Rectal smooth muscle tissue (tissue), 1 donor: ENCODE measurements around the gene FGF10.

Experiments
- H3K27ac ChIP-seq: one replicate; pipeline ENCODE4 v1.7.0; 2013; ENCODE audit warnings: low read depth, low read length, inconsistent platforms
- H3K27me3 ChIP-seq: one replicate; pipeline ENCODE4 v1.7.0; 2013; ENCODE audit warnings: low read length; ENCODE audit not compliant: control insufficient read depth, insufficient read depth
- H3K36me3 ChIP-seq: one replicate; pipeline ENCODE4 v1.7.0; 2013; ENCODE audit warnings: low read length; ENCODE audit not compliant: control insufficient read depth, insufficient read depth
- H3K4me1 ChIP-seq: one replicate; pipeline ENCODE4 v1.7.0; 2013; ENCODE audit warnings: low read length; ENCODE audit not compliant: control insufficient read depth, insufficient read depth
- H3K4me3 ChIP-seq: one replicate; pipeline ENCODE4 v1.7.0; 2013; ENCODE audit warnings: low read length
- H3K9ac ChIP-seq: one replicate; pipeline ENCODE4 v1.7.0; 2013; ENCODE audit warnings: low read length

The FGF10 gene

GRCh38 chr5:44336708-44337107, 52.5 kb downstream of the FGF10 start:
- no peak overlapping the region for H3K27ac ChIP-seq
- H3K4me1 ChIP-seq = no peaks in the 10 kb centered on the region
- no peaks in the 10 kb centered on the region for H3K27me3 ChIP-seq
- no peak overlapping the region for H3K9ac ChIP-seq
- no peak overlapping the region for H3K4me3 ChIP-seq
- no peaks in the 10 kb centered on the region for H3K36me3 ChIP-seq

DNA sequence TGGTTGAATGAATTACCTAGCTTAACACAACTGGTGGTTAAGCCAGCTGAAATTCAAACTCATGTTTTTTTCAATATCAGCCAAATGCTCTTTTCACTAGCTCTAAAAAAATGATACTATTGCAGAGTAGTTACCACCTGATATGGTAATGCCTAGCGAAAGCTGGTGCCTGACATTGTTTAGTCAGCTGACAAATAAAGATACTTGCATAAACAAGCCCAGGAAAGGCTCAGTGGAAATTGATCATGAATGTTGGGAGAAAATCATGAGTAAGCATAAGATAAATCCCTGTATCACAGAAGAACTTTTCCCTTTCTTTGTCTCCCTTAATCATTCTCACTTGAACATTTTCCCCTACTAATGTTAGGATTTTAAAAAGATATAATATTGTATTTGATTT, 54.6 kb downstream of the FGF10 start:
- no peak overlapping the region for H3K9ac ChIP-seq
- no peak overlapping the region for H3K27ac ChIP-seq
- no peak overlapping the region for H3K4me3 ChIP-seq
- H3K27me3 ChIP-seq = no peaks in the 10 kb centered on the region
- no peaks in the 10 kb centered on the region for H3K4me1 ChIP-seq
- H3K36me3 ChIP-seq = no peaks in the 10 kb centered on the region

DNA sequence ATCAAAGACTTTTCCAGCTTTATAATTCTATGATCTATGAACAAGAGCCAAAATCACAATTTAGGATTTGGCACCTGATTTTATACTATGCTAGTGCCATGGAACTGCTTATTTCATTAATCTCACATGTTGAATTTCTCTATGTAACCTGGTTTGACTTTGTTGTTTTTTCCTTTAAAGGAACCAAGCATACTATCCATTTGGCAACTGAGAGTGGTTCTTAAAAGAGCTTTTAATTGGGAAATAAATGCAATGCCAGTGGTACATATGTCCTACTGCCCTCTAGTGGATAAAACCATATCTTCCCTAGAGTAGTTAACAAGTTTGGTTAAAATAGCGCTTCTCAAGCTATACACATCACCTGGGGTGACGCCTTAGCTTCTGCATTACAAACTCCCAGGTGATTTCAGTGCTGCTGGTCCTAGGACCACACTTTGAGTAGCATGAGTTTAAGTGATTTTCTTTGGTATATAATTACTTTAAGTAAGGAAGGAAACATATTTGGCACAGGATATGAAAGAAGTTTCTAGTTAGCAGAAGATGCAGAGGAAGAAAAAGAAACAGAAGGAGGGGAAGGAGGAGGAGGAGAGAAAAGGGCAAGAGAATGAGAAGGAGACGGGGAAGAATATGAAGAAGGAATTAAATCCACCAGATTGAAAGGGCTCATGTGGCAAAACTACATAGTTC, 56.8 kb downstream of the FGF10 start:
- no peaks in the 10 kb centered on the region for H3K27me3 ChIP-seq
- H3K27ac ChIP-seq = no peak overlapping the region
- H3K9ac ChIP-seq = no peak overlapping the region
- H3K36me3 ChIP-seq = no peaks in the 10 kb centered on the region
- H3K4me3 ChIP-seq = no peak overlapping the region
- no peaks in the 10 kb centered on the region for H3K4me1 ChIP-seq

DNA sequence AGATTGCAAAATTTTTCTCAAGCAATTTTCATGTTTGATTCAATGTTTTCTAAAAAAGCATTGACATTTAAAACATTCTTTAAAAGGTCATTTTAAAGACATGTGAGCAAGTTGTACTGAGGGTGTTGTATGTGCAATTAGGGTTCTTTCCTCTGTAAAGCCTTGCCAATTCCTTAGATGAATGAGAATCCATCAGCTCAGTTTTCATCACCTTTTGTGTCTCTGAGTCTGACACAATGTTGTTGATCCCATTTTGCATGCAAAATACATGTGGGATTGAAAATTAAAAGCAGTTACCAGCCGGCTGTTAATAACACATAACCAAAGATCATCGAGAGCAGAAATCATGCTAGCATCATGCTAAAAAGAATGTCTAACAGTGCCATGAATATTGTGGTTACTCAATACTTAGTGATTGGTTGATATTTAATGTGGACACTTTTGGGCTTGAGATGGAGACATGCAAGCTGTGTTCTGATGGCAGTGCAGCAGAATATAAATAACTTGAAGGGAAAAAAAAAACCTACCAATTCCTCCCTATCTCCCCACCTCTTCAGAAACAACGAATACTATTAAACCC, 57.7 kb downstream of the FGF10 start:
- no peaks in the 10 kb centered on the region for H3K4me1 ChIP-seq
- no peaks in the 10 kb centered on the region for H3K36me3 ChIP-seq
- no peak overlapping the region for H3K27ac ChIP-seq
- H3K9ac ChIP-seq = no peak overlapping the region
- no peaks in the 10 kb centered on the region for H3K27me3 ChIP-seq
- H3K4me3 ChIP-seq = no peak overlapping the region

GRCh38 chr5:44329716-44330115, 59.5 kb downstream of the FGF10 start:
- Histone ChIP-seq H3K4me3 (no peak overlapping the region), H3K4me1 (no peaks in the 10 kb centered on the region), H3K36me3 (no peaks in the 10 kb centered on the region), H3K27ac (no peak overlapping the region), H3K9ac (no peak overlapping the region), H3K27me3 (no peaks in the 10 kb centered on the region)

- Histone ChIP-seq H3K36me3 (no peaks in the 10 kb centered on the region), H3K27ac (no peak overlapping the region), H3K4me1 (no peaks in the 10 kb centered on the region), H3K27me3 (no peaks in the 10 kb centered on the region), H3K9ac (no peak overlapping the region), H3K4me3 (no peak overlapping the region)
Measured at GRCh38 chr5:44321144-44321725, 68.0 kb downstream of the FGF10 start.

DNA sequence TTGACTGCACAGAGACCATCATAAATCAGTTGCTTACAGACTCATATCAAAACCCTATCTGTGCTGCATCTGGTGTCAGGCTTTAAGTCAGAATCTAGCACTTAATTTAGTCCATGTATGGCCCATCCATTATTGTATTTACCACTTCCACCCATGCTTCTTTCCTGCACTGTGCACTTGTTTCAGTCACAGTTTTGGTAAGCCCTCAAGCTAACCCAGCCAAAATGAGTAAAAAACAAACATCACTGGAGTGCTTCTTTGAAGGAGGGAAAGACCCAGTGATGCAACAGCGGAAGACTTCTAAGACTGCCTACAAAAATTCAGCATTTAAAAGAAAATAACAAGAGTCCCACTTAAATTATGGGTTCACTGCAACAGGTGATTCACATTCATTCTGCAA, 69.0 kb downstream of the FGF10 start:
- no peaks in the 10 kb centered on the region for H3K4me1 ChIP-seq
- H3K27me3 ChIP-seq = no peaks in the 10 kb centered on the region
- no peak overlapping the region for H3K27ac ChIP-seq
- no peaks in the 10 kb centered on the region for H3K36me3 ChIP-seq
- H3K4me3 ChIP-seq = no peak overlapping the region
- no peak overlapping the region for H3K9ac ChIP-seq

GRCh38 chr5:44318883-44319282, 70.3 kb downstream of the FGF10 start:
- Histone ChIP-seq H3K27me3 (no peaks in the 10 kb centered on the region), H3K36me3 (no peaks in the 10 kb centered on the region), H3K4me1 (no peaks in the 10 kb centered on the region), H3K4me3 (no peak overlapping the region), H3K9ac (no peak overlapping the region), H3K27ac (no peak overlapping the region)

DNA sequence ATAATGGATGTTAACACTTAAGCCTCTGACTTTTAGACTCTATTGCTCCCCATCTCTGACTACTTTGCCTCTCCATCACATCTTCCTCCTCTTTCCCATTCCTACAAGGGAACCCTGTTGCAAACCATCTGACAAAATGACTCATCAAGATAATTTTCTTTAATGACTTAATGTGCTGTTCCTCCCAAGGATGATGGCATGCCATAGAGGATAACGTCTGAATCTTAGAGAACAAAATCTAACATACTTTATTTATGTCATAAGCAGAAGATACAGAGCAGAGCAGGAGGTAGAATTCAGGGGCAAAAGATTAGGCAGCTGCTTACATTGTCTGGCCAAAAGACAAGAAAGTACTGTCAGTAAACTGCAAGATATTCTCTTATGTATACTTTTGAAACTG, 76.8 kb downstream of the FGF10 start:
- Histone ChIP-seq H3K9ac (no peak overlapping the region), H3K4me3 (no peak overlapping the region), H3K4me1 (no peaks in the 10 kb centered on the region), H3K27me3 (no peaks in the 10 kb centered on the region), H3K36me3 (no peaks in the 10 kb centered on the region), H3K27ac (no peak overlapping the region)

- Histone ChIP-seq H3K9ac (no peak overlapping the region), H3K27me3 (no peaks in the 10 kb centered on the region), H3K4me3 (no peak overlapping the region), H3K36me3 (no peaks in the 10 kb centered on the region), H3K4me1 (no peaks in the 10 kb centered on the region), H3K27ac (no peak overlapping the region)
Measured at GRCh38 chr5:44300551-44300950, 88.7 kb downstream of the FGF10 start.

GRCh38 chr5:44299394-44299793, 89.8 kb downstream of the FGF10 start:
- Histone ChIP-seq H3K9ac (no peak overlapping the region), H3K27me3 (no peaks in the 10 kb centered on the region), H3K4me1 (no peaks in the 10 kb centered on the region), H3K27ac (no peak overlapping the region), H3K4me3 (no peak overlapping the region), H3K36me3 (no peaks in the 10 kb centered on the region)

- Histone ChIP-seq H3K9ac (no peak overlapping the region), H3K27ac (no peak overlapping the region), H3K27me3 (no peaks in the 10 kb centered on the region), H3K4me3 (no peak overlapping the region), H3K36me3 (no peaks in the 10 kb centered on the region), H3K4me1 (no peaks in the 10 kb centered on the region)
Measured at GRCh38 chr5:44294516-44294915, 94.7 kb downstream of the FGF10 start.

- H3K27me3 ChIP-seq = no peaks in the 10 kb centered on the region
- no peak overlapping the region for H3K9ac ChIP-seq
- H3K4me1 ChIP-seq = no peaks in the 10 kb centered on the region
- H3K27ac ChIP-seq = no peak overlapping the region
- H3K36me3 ChIP-seq = no peaks in the 10 kb centered on the region
- no peak overlapping the region for H3K4me3 ChIP-seq
Measured at GRCh38 chr5:44292736-44293135, 96.5 kb downstream of the FGF10 start.
